ENCODE data around the gene GNAI2.

DNA sequence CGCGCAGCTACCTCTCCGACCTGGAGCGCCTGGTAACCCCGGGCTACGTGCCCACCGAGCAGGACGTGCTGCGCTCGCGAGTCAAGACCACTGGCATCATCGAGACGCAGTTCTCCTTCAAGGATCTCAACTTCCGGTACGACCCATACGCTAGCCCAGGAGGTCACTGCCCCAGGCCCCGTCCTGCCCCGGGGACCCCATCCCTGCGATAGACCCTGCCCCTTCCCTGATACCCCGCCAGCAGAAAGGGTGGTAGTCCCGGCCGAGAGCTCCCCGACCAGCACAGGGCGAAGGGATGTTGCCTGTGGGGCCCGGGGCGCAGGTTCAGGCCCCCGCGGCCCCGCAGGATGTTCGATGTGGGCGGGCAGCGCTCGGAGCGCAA lies 42.3 kb upstream of the GNAI2 start:
- TF ChIP-seq CSDC2 (CRISPR knock-in tag; IDR thresholded peaks at IDR 0.05) = no peak
- TF ChIP-seq ZNF8 (CRISPR knock-in tag; IDR thresholded peaks at IDR 0.05) = no peak
- TF ChIP-seq SNAI2 (CRISPR knock-in tag; IDR thresholded peaks at IDR 0.05) = no peak
- TF ChIP-seq, protein P1, sequence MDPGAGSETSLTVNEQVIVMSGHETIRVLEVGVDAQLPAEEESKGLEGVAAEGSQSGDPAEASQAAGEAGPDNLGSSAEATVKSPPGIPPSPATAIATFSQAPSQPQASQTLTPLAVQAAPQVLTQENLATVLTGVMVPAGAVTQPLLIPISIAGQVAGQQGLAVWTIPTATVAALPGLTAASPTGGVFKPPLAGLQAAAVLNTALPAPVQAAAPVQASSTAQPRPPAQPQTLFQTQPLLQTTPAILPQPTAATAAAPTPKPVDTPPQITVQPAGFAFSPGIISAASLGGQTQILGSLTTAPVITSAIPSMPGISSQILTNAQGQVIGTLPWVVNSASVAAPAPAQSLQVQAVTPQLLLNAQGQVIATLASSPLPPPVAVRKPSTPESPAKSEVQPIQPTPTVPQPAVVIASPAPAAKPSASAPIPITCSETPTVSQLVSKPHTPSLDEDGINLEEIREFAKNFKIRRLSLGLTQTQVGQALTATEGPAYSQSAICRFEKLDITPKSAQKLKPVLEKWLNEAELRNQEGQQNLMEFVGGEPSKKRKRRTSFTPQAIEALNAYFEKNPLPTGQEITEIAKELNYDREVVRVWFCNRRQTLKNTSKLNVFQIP (CRISPR knock-in tag; IDR thresholded peaks at IDR 0.05; ENCODE audit: borderline replicate concordance, low read depth) = no peak
- TF ChIP-seq, protein P2, sequence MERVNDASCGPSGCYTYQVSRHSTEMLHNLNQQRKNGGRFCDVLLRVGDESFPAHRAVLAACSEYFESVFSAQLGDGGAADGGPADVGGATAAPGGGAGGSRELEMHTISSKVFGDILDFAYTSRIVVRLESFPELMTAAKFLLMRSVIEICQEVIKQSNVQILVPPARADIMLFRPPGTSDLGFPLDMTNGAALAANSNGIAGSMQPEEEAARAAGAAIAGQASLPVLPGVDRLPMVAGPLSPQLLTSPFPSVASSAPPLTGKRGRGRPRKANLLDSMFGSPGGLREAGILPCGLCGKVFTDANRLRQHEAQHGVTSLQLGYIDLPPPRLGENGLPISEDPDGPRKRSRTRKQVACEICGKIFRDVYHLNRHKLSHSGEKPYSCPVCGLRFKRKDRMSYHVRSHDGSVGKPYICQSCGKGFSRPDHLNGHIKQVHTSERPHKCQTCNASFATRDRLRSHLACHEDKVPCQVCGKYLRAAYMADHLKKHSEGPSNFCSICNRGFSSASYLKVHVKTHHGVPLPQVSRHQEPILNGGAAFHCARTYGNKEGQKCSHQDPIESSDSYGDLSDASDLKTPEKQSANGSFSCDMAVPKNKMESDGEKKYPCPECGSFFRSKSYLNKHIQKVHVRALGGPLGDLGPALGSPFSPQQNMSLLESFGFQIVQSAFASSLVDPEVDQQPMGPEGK (CRISPR knock-in tag; IDR thresholded peaks at IDR 0.05; ENCODE audit: borderline replicate concordance) = no peak
- no peak for TF ChIP-seq OSR1 (CRISPR knock-in tag; IDR thresholded peaks at IDR 0.05)
- TF ChIP-seq ZC3H10 (CRISPR knock-in tag; IDR thresholded peaks at IDR 0.05) = no peak
- no peak for TF ChIP-seq ZFP3 (CRISPR knock-in tag; IDR thresholded peaks at IDR 0.05)
- TF ChIP-seq RARB (CRISPR knock-in tag; IDR thresholded peaks at IDR 0.05) = no peak
- TF ChIP-seq ISL1 (CRISPR knock-in tag; IDR thresholded peaks at IDR 0.05) = no peak
- TF ChIP-seq ARNTL (CRISPR knock-in tag; IDR thresholded peaks at IDR 0.05; ENCODE audit: borderline replicate concordance, low read depth) = no peak

Data from SK-N-SH treated with all-trans-retinoic acid at 6 μM for 48 hours (cell line).